Upper lobe of right lung (tissue), 1 donor: ENCODE measurements around the gene DYRK3. TPM values are rescaled to one million over a fixed set of nuclear protein-coding genes. Genes with fewer than 3 reads are reported as not detected.

Experiments used
- ATAC-seq: fragments of 200-7000 bp; cut with Tn5 transposase; one replicate; pipeline ENCODE4 v1.9.1; 2020; ENCODE audit warnings: mild to moderate bottlenecking, moderate library complexity
- DNase-seq: peaks from one replicate; pipeline ENCODE4 v3.0.0-alpha.2; 2020
- H3K27ac ChIP-seq: fragments of 200-600 bp; one replicate; pipeline ENCODE4 v1.8.0; 2022
- H3K27me3 ChIP-seq: fragments of 200-600 bp; one replicate; pipeline ENCODE4 v1.8.0; 2022; ENCODE audit warnings: mild to moderate bottlenecking
- H3K36me3 ChIP-seq: fragments of 200-600 bp; one replicate; pipeline ENCODE4 v1.8.0; 2022
- H3K4me1 ChIP-seq: fragments of 200-600 bp; one replicate; pipeline ENCODE4 v1.8.0; 2022
- H3K4me3 ChIP-seq: fragments of 200-600 bp; one replicate; pipeline ENCODE4 v1.8.0; 2022; ENCODE audit warnings: mild to moderate bottlenecking
- H3K9me3 ChIP-seq: fragments of 200-600 bp; one replicate; pipeline ENCODE4 v1.8.0; 2022
- intact Hi-C: fragments of 100-400 bp; cut with DNase I; formaldehyde crosslinking; loops from one replicate; pipeline ENCODE4 v1.11.0; 2022
- total RNA-seq: library from RNA; stranded (reverse); fragmentation: NEBNext Ultra II Directional; extraction: Animal tissue kit (Norgen Biotek cat#: 25700); gene quantifications from one replicate; pipeline ENCODE4 v1.2.1, GENCODE V29; 2021
- TF ChIP-seq, protein P1 (sequence below): fragments of 200-600 bp; IDR thresholded peaks from one replicate; pipeline ENCODE4 v1.8.0; 2022; ENCODE audit warnings: antibody characterized with exemption
- donor health status: DM: no; HTN: yes; CAD: no; lungs with severe emphysema.

Gene DYRK3
- total RNA-seq, 1 donor from 2014 or later, result 8.1 TPM

DNA sequence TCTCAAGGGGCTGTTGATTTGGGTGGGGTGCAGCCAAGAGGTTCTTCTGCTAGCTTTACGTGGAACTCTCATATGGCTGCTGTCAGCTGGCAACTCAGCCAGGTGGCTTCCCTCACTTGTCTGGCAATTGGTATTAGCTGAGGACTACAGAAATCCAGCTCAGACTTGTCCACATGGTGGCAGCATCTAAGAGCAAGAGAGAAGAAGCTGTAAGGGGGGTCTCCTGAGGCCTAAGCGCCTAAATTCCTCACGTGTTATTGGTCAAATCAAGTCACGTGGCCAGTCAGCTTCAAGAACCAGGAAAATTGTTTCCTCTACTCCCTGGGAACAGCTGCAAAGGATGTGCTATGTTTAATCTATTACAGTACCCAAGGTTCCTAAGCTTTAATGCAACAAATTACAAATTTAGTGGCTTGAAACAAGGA, 4.2 kb upstream of the DYRK3 start:
- DNase-seq (no peak), ATAC-seq (peak; percentile 10)
- Histone ChIP-seq H3K4me3 (no peak overlapping the region), H3K9me3 (no peaks in the 10 kb centered on the region), H3K27ac (no peak overlapping the region), H3K36me3 (no peaks in the 10 kb centered on the region), H3K4me1 (peaks cover 18% of the 10 kb centered on the region), H3K27me3 (no peaks in the 10 kb centered on the region)
- TF ChIP-seq, protein P1, sequence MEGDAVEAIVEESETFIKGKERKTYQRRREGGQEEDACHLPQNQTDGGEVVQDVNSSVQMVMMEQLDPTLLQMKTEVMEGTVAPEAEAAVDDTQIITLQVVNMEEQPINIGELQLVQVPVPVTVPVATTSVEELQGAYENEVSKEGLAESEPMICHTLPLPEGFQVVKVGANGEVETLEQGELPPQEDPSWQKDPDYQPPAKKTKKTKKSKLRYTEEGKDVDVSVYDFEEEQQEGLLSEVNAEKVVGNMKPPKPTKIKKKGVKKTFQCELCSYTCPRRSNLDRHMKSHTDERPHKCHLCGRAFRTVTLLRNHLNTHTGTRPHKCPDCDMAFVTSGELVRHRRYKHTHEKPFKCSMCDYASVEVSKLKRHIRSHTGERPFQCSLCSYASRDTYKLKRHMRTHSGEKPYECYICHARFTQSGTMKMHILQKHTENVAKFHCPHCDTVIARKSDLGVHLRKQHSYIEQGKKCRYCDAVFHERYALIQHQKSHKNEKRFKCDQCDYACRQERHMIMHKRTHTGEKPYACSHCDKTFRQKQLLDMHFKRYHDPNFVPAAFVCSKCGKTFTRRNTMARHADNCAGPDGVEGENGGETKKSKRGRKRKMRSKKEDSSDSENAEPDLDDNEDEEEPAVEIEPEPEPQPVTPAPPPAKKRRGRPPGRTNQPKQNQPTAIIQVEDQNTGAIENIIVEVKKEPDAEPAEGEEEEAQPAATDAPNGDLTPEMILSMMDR, result peak; percentile 52
- intact Hi-C loops, result no loop called here

DNA sequence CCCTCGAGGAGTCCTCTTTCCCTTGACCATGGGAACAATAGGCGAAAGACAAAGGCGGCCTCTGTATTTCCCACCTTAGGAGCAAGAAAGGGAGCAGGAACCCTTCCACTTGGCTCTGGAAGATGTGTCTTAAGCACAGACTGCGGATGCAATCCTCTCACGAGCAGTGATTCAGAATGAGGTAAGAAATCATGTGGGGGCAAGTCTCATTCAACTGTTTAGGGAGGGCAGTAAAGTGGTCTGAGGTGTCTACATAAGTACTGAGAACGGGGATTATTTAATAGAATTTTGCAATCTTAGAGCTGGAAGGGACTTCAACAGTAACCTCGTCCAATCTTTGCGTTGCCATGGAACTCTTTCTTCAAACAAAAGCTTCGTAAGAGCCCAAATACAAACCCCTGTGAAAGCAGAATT, 1.6 kb upstream of the DYRK3 start:
- no peaks in the 10 kb centered on the region for H3K27me3 ChIP-seq
- H3K27ac ChIP-seq, result peak overlapping the region; percentile 44
- no peak for ATAC-seq
- no peaks in the 10 kb centered on the region for H3K36me3 ChIP-seq
- peaks cover 24% of the 10 kb centered on the region for H3K4me1 ChIP-seq
- TF ChIP-seq, protein P1, result no peak
- intact Hi-C loops, result no loop called here
- H3K4me3 ChIP-seq, result no peak overlapping the region
- no peak for DNase-seq
- H3K9me3 ChIP-seq, result no peaks in the 10 kb centered on the region

DNA sequence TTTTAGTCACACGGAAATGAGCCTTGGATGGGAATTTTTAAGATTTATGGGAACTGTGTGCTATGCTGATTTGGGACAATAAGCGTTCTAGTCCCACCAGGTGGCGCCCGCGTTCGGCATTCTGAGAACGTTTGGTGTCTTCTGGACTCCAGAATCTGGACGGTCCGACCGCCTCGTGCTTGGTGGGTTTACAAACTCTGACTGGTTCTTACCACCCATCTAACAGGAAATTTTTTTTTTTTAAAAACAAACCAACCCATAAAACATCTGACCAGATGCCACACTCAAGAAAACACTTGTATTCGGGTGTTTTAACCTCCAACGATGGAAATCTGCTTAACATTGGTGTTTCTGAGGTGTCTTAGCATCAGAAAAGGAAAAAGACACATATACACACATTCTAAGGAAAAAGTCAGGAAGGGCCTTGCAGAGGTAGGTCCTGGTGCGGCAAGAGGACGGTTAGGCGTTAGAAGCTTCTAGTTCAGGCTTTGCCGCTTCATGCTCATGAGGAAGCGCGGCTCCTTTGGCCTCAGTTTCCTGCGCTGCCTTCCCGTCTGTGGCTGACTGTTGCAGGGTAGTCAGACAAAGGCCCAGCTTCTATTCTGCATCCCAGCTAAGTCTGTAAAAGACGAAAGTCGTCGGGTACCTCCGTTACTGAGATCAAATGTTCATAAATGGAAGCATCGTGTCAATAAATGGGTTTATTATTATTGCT, 814 bp upstream of the DYRK3 start:
- Histone ChIP-seq H3K27ac (peak overlapping the region; percentile 44), H3K36me3 (no peaks in the 10 kb centered on the region), H3K27me3 (no peaks in the 10 kb centered on the region), H3K4me3 (peak overlapping the region; percentile 92), H3K4me1 (peaks cover 24% of the 10 kb centered on the region), H3K9me3 (no peaks in the 10 kb centered on the region)
- TF ChIP-seq, protein P1, result peak; percentile 86
- intact Hi-C loops, result no loop called here
- peak; percentile 75 for ATAC-seq
- peak; percentile 96 for DNase-seq

DNA sequence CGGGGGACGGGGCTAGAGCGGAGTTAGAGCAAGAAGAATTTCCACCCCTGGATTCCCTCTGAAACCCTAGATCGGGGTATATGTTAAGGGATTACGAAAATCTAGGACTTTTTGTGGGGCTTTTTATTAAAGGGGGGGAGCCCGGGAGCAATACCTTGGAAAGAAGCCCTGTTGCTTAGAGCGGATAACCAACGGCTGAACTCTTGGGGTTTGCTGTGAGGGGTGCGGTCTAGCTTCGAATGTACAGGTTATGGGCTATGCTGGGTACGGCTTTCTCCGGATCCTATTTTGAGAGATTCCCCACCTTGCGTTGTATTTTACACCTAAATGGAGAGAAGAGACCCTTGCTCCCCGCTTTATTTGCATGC, 626 bp downstream of the DYRK3 start:
- ATAC-seq (no peak), DNase-seq (no peak)
- intact Hi-C loops, result no loop called here

DNA sequence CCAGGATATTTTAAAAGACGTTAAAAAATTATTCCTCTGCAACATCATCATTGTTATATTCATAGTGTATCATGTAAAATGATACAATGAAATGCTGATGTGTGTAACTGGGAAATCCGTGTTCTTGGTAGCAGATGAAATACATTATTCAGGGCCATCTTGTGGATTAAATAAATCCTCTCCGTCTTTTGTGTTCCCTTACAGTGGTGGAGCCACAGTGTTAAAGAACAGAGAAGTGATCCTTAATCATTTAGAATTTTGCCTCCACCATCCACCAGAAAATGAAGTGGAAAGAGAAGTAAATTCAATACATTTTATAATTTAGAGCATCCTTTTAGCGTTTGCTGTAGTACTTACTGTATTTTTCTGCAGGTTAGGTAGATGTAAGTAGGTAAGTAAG, 1.3 kb downstream of the DYRK3 start:
- no peak for DNase-seq
- Histone ChIP-seq H3K27me3 (no peaks in the 10 kb centered on the region), H3K4me1 (peaks cover 24% of the 10 kb centered on the region), H3K9me3 (no peaks in the 10 kb centered on the region), H3K36me3 (no peaks in the 10 kb centered on the region), H3K27ac (peak overlapping the region; percentile 0), H3K4me3 (peak overlapping the region; percentile 92)
- TF ChIP-seq, protein P1, result no peak
- no peak for ATAC-seq
- intact Hi-C loops, result no loop called here

More for the DNA sequence above, 626 bp downstream of the DYRK3 start:
- no peaks in the 10 kb centered on the region for H3K9me3 ChIP-seq
- H3K4me1 ChIP-seq, result peaks cover 24% of the 10 kb centered on the region
- no peaks in the 10 kb centered on the region for H3K36me3 ChIP-seq
- TF ChIP-seq, protein P1, result no peak
- peak overlapping the region; percentile 44 for H3K27ac ChIP-seq
- no peaks in the 10 kb centered on the region for H3K27me3 ChIP-seq
- peak overlapping the region; percentile 92 for H3K4me3 ChIP-seq
